IMR-90 (cell line): ENCODE data around the gene NLGN1. TPM values are rescaled to one million over a fixed set of nuclear protein-coding genes. Genes with fewer than 3 reads are reported as not detected.

ENCODE experiments used
- ATAC-seq: fragments of 200-7000 bp; cut with Tn5 transposase; 2 replicates; pipeline ENCODE4 v1.9.1; 2020; ENCODE audit warnings: low read depth, mild to moderate bottlenecking, moderate library complexity
- BruUV-seq: library from RNA; stranded (reverse); fragments of 400-500 nt; replicated peaks from 2 replicates; lab custom pipeline; 2021; lab: Mats Ljungman, UMichigan
- CTCF ChIA-PET: fragments of 300-600 bp; formaldehyde crosslinking; extraction: SDS; loops from one replicate; lab custom pipeline; 2021; ENCODE audit warnings: antibody characterized with exemption; lab: Yijun Ruan, JAX
- POLR2A ChIA-PET: fragments of 300-600 bp; sonication (Branson Sonifier 250); formaldehyde crosslinking; loops from one replicate; lab custom pipeline; 2022; ENCODE audit warnings: antibody characterized with exemption; ENCODE audit not compliant: unreplicated experiment; lab: Charles Lee
- DNase-seq: peaks from one replicate; pipeline ENCODE4 v3.0.0; 2013
- H2AFZ ChIP-seq: replicated peaks from 2 replicates; pipeline ENCODE3; 2013; ENCODE audit warnings: low read length, mild to moderate bottlenecking; ENCODE audit not compliant: poor library complexity
- H2AK5ac ChIP-seq: 2 replicates; pipeline ENCODE4 v1.6.1; 2013; ENCODE audit warnings: low read depth, low read length, inconsistent platforms
- H2AK9ac ChIP-seq: replicated peaks from 2 replicates; pipeline ENCODE3; 2013; ENCODE audit warnings: mild to moderate bottlenecking, low read depth, low read length, moderate library complexity; ENCODE audit not compliant: poor library complexity
- H2BK120ac ChIP-seq: 2 replicates; pipeline ENCODE4 v1.6.1; 2013; ENCODE audit warnings: low read depth, low read length, inconsistent platforms
- H2BK15ac ChIP-seq: 3 replicates; pipeline ENCODE4 v1.6.1; 2013; ENCODE audit warnings: low read depth, low read length, inconsistent platforms
- H2BK20ac ChIP-seq: 2 replicates; pipeline ENCODE4 v1.6.1; 2013; ENCODE audit warnings: low read depth, mild to moderate bottlenecking, inconsistent platforms, low read length, moderate library complexity
- H2BK5ac ChIP-seq: 2 replicates; pipeline ENCODE4 v1.6.1; 2013; ENCODE audit warnings: mild to moderate bottlenecking, low read depth, low read length, inconsistent platforms; ENCODE audit not compliant: poor library complexity, severe bottlenecking
- H3K14ac ChIP-seq: replicated peaks from 2 replicates; pipeline ENCODE4 v1.6.1; 2013; ENCODE audit warnings: low read depth, low read length, inconsistent platforms
- H3K18ac ChIP-seq: 2 replicates; pipeline ENCODE4 v1.6.1; 2013; ENCODE audit warnings: low read depth, low read length, control low read depth
- H3K23ac ChIP-seq: 2 replicates; pipeline ENCODE4 v1.6.1; 2013; ENCODE audit warnings: low read depth, low read length, inconsistent platforms
- H3K27ac ChIP-seq: 2 replicates; pipeline ENCODE4 v1.5.1; 2013; ENCODE audit warnings: mild to moderate bottlenecking, control low read depth, low read length; ENCODE audit not compliant: insufficient read depth
- H3K27me3 ChIP-seq: 2 replicates; pipeline ENCODE4 v1.6.1; 2013; ENCODE audit warnings: low read length; ENCODE audit not compliant: control insufficient read depth, insufficient read depth
- H3K36me3 ChIP-seq: 2 replicates; pipeline ENCODE4 v1.6.1; 2013; ENCODE audit warnings: low read length, mixed read lengths; ENCODE audit not compliant: control insufficient read depth, insufficient read depth
- H3K4ac ChIP-seq: 2 replicates; pipeline ENCODE4 v1.6.1; 2013; ENCODE audit warnings: low read depth, low read length, inconsistent platforms
- H3K4me1 ChIP-seq: 2 replicates; pipeline ENCODE4 v1.6.1; 2013; ENCODE audit warnings: low read length, mixed read lengths; ENCODE audit not compliant: control insufficient read depth, insufficient read depth
- H3K4me2 ChIP-seq: 2 replicates; pipeline ENCODE4 v1.6.1; 2013; ENCODE audit warnings: low read depth, mild to moderate bottlenecking, control low read depth, low read length, moderate library complexity
- H3K4me3 ChIP-seq: 2 replicates; pipeline ENCODE4 v1.5.1; 2013; ENCODE audit warnings: low read depth, mild to moderate bottlenecking, control low read depth, low read length, moderate library complexity; ENCODE audit not compliant: insufficient read depth
- H3K56ac ChIP-seq: 2 replicates; pipeline ENCODE4 v1.6.1; 2013; ENCODE audit warnings: low read length, inconsistent platforms; ENCODE audit not compliant: insufficient read depth; ENCODE audit errors: extremely low read depth
- H3K79me1 ChIP-seq, 2 experiments: 2 replicates each; pipeline ENCODE4 v1.6.1; 2013; ENCODE audit warnings: low read length in 2 of 2, inconsistent platforms in 1 of 2, low read depth in 1 of 2
- H3K9ac ChIP-seq: 2 replicates; pipeline ENCODE4 v1.6.1; 2013; ENCODE audit warnings: low read depth, low read length, control low read depth
- H3K9me1 ChIP-seq: 2 replicates; pipeline ENCODE4 v1.6.1; 2013; ENCODE audit warnings: low read length, inconsistent platforms; ENCODE audit not compliant: insufficient read depth
- H3K9me3 ChIP-seq: 2 replicates; pipeline ENCODE4 v1.6.1; 2013; ENCODE audit warnings: low read length; ENCODE audit not compliant: control insufficient read depth, insufficient read depth
- H4K20me1 ChIP-seq: 2 replicates; pipeline ENCODE4 v1.6.1; 2013; ENCODE audit warnings: low read length, inconsistent platforms; ENCODE audit not compliant: insufficient read depth
- H4K5ac ChIP-seq: 2 replicates; pipeline ENCODE4 v1.6.1; 2013; ENCODE audit warnings: mild to moderate bottlenecking, low read depth, low read length, control low read depth
- H4K8ac ChIP-seq, 2 experiments: 2 replicates each; pipeline ENCODE4 v1.6.1; 2013; ENCODE audit warnings: low read depth in 2 of 2, low read length in 2 of 2, control low read depth in 1 of 2, inconsistent platforms in 1 of 2
- H4K91ac ChIP-seq: 2 replicates; pipeline ENCODE4 v1.6.1; 2013; ENCODE audit warnings: low read depth, low read length, inconsistent platforms; ENCODE audit not compliant: insufficient read depth
- CEBPB ChIP-seq: IDR thresholded peaks from 2 replicates; pipeline ENCODE4 v1.6.1; 2012; ENCODE audit warnings: low read depth, low read length, improper control_type of control experiment
- CHD1 ChIP-seq: IDR thresholded peaks from 2 replicates; pipeline ENCODE4 v1.6.1; 2012; ENCODE audit warnings: low read depth, low read length, improper control_type of control experiment
- FOS ChIP-seq: fragments of 150-350 bp; IDR thresholded peaks from 2 replicates; pipeline ENCODE4 v1.6.1; 2016; ENCODE audit warnings: low read depth, low read length
- MAFK ChIP-seq: IDR thresholded peaks from 2 replicates; pipeline ENCODE4 v1.6.1; 2012; ENCODE audit warnings: low read depth, low read length, improper control_type of control experiment
- MAZ ChIP-seq: IDR thresholded peaks from 2 replicates; pipeline ENCODE4 v1.6.1; 2012; ENCODE audit warnings: low read depth, mild to moderate bottlenecking, low read length, improper control_type of control experiment, moderate library complexity, borderline replicate concordance
- MXI1 ChIP-seq: IDR thresholded peaks from 2 replicates; pipeline ENCODE4 v1.6.1; 2012; ENCODE audit warnings: low read depth, mild to moderate bottlenecking, low read length, moderate library complexity, borderline replicate concordance
- NFE2L2 ChIP-seq: fragments of 150-350 bp; IDR thresholded peaks from 2 replicates; pipeline ENCODE4 v1.6.1; 2016; ENCODE audit warnings: low read depth, mild to moderate bottlenecking, low read length
- POLR2A ChIP-seq: IDR thresholded peaks from 2 replicates; pipeline ENCODE4 v1.6.1; 2012; ENCODE audit warnings: mild to moderate bottlenecking, low read depth, low read length
- RAD21 ChIP-seq: IDR thresholded peaks from 2 replicates; pipeline ENCODE4 v1.6.1; 2012; ENCODE audit warnings: low read length, improper control_type of control experiment
- RCOR1 ChIP-seq: IDR thresholded peaks from 2 replicates; pipeline ENCODE4 v1.6.1; 2012; ENCODE audit warnings: mild to moderate bottlenecking, low read length, improper control_type of control experiment; ENCODE audit not compliant: insufficient replicate concordance
- RFX5 ChIP-seq: IDR thresholded peaks from 2 replicates; pipeline ENCODE4 v1.8.0; 2012; ENCODE audit warnings: low read depth, mild to moderate bottlenecking, low read length, moderate library complexity
- SMC3 ChIP-seq: fragments of 150-350 bp; IDR thresholded peaks from 2 replicates; pipeline ENCODE4 v1.6.1; 2016; ENCODE audit warnings: low read depth, mild to moderate bottlenecking, antibody characterized with exemption, low read length, moderate library complexity
- WGBS, 2 experiments: methylation state at CpG; one replicate each; pipeline versions ENCODE4 v1.1.5 to v1.1.7; 2013; ENCODE audit warnings: missing lambda C conversion rate in 2 of 2; ENCODE audit not compliant: insufficient read length in 1 of 2; ENCODE audit errors: extremely low coverage in 2 of 2; 5-methylcytosine and 5-hydroxymethylcytosine counted together
- dilution Hi-C: fragments of 300-500 bp; cut with HindIII; formaldehyde crosslinking; loops from one replicate; pipeline ENCODE4 v1.14.3; 2018; ENCODE audit warnings: low sequenced_read_pairs; ENCODE audit not compliant: unreplicated experiment
- in situ Hi-C: fragments of 300-500 bp; cut with MboI; formaldehyde crosslinking; loops from 3 replicates; pipeline ENCODE4 v1.14.3; 2019; ENCODE audit warnings: low sequenced_read_pairs, inconsistent platforms, mixed read lengths
- intact Hi-C: fragments of 100-400 bp; cut with micrococcal nuclease; formaldehyde crosslinking; loops from 2 replicates; pipeline ENCODE4 v1.10.0; 2022
- polyA plus RNA-seq, 3 experiments: library from polyadenylated mRNA; depleted of rRNA; stranded (reverse); fragments of >200 nt; gene quantifications; 2 replicates each; pipeline ENCODE4 v1.2.3, GENCODE V29; 2012; ENCODE audit warnings: low replicate concordance in 1 of 3
- total RNA-seq: library from RNA; depleted of rRNA; stranded (reverse); fragments of >200 nt; gene quantifications from 2 replicates; pipeline ENCODE4 v1.2.3, GENCODE V29; 2012
- TF ChIP-seq, protein P1 (sequence below): conservative IDR thresholded peaks from 2 replicates; pipeline ENCODE4 v1.5.1; 2012; ENCODE audit warnings: mild to moderate bottlenecking, low read depth, low read length, improper control_type of control experiment
- TF ChIP-seq, protein P2 (sequence below): fragments of 150-350 bp; IDR thresholded peaks from 2 replicates; pipeline ENCODE4 v1.6.1; 2016; ENCODE audit warnings: low read depth, mild to moderate bottlenecking, low read length, moderate library complexity, borderline replicate concordance
- TF ChIP-seq, protein P3 (sequence below): fragments of 150-350 bp; IDR thresholded peaks from 2 replicates; pipeline ENCODE4 v1.6.1; 2017; ENCODE audit warnings: mild to moderate bottlenecking, antibody characterized with exemption, low read length, low read depth

NLGN1 gene
- total and polyA plus RNA-seq, 2 of the 4 experiments (the other 2 are of a cell fraction), result 1.8 to 12.5 TPM

DNA sequence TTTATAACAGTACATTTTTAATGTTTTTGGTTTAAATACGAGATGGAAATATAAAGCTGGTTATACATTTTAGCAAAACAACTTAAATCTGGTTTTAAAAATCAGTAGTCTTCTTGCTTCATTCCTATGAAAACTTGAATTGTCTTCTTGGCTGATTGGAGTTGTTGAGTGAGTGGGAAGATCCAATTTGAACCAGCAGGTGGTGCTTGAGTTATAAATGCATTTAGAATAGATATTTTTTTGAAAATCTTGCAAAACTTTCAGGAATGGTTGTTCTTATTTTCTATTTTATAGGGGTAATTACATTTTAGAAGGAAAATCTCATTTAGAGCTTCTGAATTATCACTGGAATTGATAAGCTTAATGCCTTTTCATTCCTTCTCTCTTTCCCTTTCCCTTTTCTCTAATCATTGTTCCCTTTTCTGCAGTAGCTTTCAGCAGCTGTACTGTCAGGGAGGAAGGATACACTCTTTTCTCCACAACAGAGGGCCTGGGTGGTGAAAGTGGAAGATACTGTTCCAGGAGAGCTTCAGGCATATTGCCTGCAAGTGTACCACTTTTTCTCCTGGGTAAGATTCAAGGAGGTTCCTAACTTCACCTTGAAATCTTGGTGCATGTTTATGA, 335.6 kb downstream of the NLGN1 start:
- CTCF ChIA-PET, result interaction anchor here (0.6 to 1.3 kb wide), 6 partner anchors 10 to 359 kb away, joined by 3 to 5 read pairs (median 3); no protein-coding TSS in a partner anchor
- no TSS peak for BruUV-seq
- Histone ChIP-seq H4K91ac (no peak overlapping the region), H4K8ac (peak overlapping the region in 1 of 2 experiments; percentile 56; a peak in 2 of 4 replicates), H3K4me2 (no peak overlapping the region), H3K9ac (no peak overlapping the region), H2BK5ac (no peak overlapping the region), H2BK15ac (no peak overlapping the region; the same call in 2 of the 3 replicates), H2AK5ac (no peak overlapping the region), H3K23ac (no peak overlapping the region), H3K4me3 (no peak overlapping the region), H4K20me1 (no peaks in the 10 kb centered on the region), H3K4me1 (peaks cover 2% of the 10 kb centered on the region; the same call in 1 of the 2 replicates), H2AFZ (peak overlapping the region; percentile 75), H2BK120ac (peak overlapping the region; percentile 63), H3K56ac (no peak overlapping the region), H3K18ac (no peak overlapping the region), H3K4ac (peak overlapping the region; percentile 47; the same call in 1 of the 2 replicates), H3K36me3 (no peaks in the 10 kb centered on the region), H3K9me3 (no peaks in the 10 kb centered on the region), H2BK20ac (no peak overlapping the region; the same call in 1 of the 2 replicates), H3K79me1 (no peaks in the 10 kb centered on the region), H3K9me1 (no peaks in the 10 kb centered on the region), H3K27me3 (no peaks in the 10 kb centered on the region), H4K5ac (no peak overlapping the region), H3K27ac (no peak overlapping the region), H3K14ac (no peak overlapping the region; the same call in 1 of the 2 replicates), H2AK9ac (no peak overlapping the region)
- dilution Hi-C loops, result no loop called here
- no peak for ATAC-seq
- intact Hi-C loops, result loop anchor here (5.0 to 10.0 kb wide), 3 partner anchors 259 to 709 kb away; partner anchors contain the start of gene NLGN1
- WGBS, 2 experiments, result no CpG with 5 or more reads among the region's 1 CpG
- peak; percentile 64 for DNase-seq
- POLR2A ChIA-PET, result no interaction called here
- in situ Hi-C loops, result no loop called here
- TF ChIP-seq MAZ, result no peak
- TF ChIP-seq POLR2A, result no peak
- TF ChIP-seq, protein P1, sequence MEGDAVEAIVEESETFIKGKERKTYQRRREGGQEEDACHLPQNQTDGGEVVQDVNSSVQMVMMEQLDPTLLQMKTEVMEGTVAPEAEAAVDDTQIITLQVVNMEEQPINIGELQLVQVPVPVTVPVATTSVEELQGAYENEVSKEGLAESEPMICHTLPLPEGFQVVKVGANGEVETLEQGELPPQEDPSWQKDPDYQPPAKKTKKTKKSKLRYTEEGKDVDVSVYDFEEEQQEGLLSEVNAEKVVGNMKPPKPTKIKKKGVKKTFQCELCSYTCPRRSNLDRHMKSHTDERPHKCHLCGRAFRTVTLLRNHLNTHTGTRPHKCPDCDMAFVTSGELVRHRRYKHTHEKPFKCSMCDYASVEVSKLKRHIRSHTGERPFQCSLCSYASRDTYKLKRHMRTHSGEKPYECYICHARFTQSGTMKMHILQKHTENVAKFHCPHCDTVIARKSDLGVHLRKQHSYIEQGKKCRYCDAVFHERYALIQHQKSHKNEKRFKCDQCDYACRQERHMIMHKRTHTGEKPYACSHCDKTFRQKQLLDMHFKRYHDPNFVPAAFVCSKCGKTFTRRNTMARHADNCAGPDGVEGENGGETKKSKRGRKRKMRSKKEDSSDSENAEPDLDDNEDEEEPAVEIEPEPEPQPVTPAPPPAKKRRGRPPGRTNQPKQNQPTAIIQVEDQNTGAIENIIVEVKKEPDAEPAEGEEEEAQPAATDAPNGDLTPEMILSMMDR, result peak; percentile 50
- TF ChIP-seq MAFK, result no peak
- TF ChIP-seq SMC3, result peak; percentile 38
- TF ChIP-seq NFE2L2, result no peak
- TF ChIP-seq, protein P2, sequence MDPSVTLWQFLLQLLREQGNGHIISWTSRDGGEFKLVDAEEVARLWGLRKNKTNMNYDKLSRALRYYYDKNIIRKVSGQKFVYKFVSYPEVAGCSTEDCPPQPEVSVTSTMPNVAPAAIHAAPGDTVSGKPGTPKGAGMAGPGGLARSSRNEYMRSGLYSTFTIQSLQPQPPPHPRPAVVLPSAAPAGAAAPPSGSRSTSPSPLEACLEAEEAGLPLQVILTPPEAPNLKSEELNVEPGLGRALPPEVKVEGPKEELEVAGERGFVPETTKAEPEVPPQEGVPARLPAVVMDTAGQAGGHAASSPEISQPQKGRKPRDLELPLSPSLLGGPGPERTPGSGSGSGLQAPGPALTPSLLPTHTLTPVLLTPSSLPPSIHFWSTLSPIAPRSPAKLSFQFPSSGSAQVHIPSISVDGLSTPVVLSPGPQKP, result no peak
- TF ChIP-seq CEBPB, result no peak
- no peak for TF ChIP-seq FOS
- no peak for TF ChIP-seq RCOR1
- no peak for TF ChIP-seq MXI1
- peak; percentile 38 for TF ChIP-seq RAD21
- TF ChIP-seq, protein P3, sequence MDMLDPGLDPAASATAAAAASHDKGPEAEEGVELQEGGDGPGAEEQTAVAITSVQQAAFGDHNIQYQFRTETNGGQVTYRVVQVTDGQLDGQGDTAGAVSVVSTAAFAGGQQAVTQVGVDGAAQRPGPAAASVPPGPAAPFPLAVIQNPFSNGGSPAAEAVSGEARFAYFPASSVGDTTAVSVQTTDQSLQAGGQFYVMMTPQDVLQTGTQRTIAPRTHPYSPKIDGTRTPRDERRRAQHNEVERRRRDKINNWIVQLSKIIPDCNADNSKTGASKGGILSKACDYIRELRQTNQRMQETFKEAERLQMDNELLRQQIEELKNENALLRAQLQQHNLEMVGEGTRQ, result no peak
- TF ChIP-seq CHD1, result no peak
- no peak for TF ChIP-seq RFX5
